Ovary (tissue), 3 donors: ENCODE results near the gene ASXL2.

ENCODE experiments used
- CTCF ChIP-seq, 3 donors: fragments of 450-650 bp in 2 of 3; fragments of 200-600 bp in 1 of 3; IDR thresholded peaks; one replicate each; pipeline versions ENCODE4 v1.5.1 to v1.8.0; 2016 to 2022; ENCODE audit warnings: antibody characterized with exemption in 3 of 3, mild to moderate bottlenecking in 1 of 3
- EP300 ChIP-seq: sonication (generic); formaldehyde crosslinking; IDR thresholded peaks from one replicate; pipeline ENCODE4 v1.6.1; 2017; ENCODE audit warnings: antibody characterized with exemption
- POLR2A ChIP-seq: fragments of 450-650 bp; IDR thresholded peaks from one replicate; pipeline ENCODE4 v1.6.1; 2017; ENCODE audit warnings: antibody characterized with exemption, mild to moderate bottlenecking, moderate library complexity
- donor health status: DM: no; HTN: no; CAD: no.

GRCh38 chr2:25891672-25892071, 13.4 kb upstream of the ASXL2 start:
- no peak for TF ChIP-seq POLR2A
- TF ChIP-seq CTCF (IDR thresholded peaks at IDR 0.05) = no peak
- TF ChIP-seq EP300 = no peak
